GM12865 (cell line): ENCODE measurements around the gene CCDC3.
A peak's percentile ranks its signal among the peaks of the same experiment; 100 is the strongest.

Experiments used
- DNase-seq: peaks from one replicate; pipeline ENCODE4 v3.0.0; 2010; ENCODE audit warnings: low read depth
- H3K4me3 ChIP-seq: 2 replicates; pipeline ENCODE4 v1.5.1; 2011; ENCODE audit warnings: mild to moderate bottlenecking, low read depth, low read length, control low read depth
- TF ChIP-seq, protein P1 (sequence below): IDR thresholded peaks from 2 replicates; pipeline ENCODE4 v1.5.1; 2011; ENCODE audit warnings: low read length, control low read depth, low read depth, inconsistent platforms; ENCODE audit not compliant: insufficient read depth; ENCODE audit errors: missing control alignments

Gene CCDC3

DNA sequence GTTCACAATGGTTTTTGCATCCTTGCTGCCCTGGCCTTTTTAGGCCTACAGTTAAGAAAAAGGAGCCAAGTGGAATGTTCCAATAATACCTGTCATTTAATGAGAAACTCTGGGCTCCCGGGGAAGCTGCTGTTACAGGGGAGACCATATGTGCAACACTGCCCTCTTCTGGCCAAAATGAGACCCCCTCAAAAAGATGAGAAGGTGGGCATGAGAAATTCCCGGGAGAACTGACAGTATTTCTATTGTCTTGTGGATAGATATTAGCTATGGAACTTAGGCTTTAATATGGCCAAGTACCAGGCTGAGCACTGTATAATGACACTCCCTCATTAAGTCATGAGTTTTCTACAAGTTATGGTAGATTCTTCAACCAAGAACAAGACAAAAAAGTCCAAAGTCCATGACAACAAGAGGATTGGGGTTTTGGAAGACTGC, 99.4 kb downstream of the CCDC3 start:
- DNase-seq = peak; percentile 66
- H3K4me3 ChIP-seq = no peak overlapping the region
- TF ChIP-seq, protein P1, sequence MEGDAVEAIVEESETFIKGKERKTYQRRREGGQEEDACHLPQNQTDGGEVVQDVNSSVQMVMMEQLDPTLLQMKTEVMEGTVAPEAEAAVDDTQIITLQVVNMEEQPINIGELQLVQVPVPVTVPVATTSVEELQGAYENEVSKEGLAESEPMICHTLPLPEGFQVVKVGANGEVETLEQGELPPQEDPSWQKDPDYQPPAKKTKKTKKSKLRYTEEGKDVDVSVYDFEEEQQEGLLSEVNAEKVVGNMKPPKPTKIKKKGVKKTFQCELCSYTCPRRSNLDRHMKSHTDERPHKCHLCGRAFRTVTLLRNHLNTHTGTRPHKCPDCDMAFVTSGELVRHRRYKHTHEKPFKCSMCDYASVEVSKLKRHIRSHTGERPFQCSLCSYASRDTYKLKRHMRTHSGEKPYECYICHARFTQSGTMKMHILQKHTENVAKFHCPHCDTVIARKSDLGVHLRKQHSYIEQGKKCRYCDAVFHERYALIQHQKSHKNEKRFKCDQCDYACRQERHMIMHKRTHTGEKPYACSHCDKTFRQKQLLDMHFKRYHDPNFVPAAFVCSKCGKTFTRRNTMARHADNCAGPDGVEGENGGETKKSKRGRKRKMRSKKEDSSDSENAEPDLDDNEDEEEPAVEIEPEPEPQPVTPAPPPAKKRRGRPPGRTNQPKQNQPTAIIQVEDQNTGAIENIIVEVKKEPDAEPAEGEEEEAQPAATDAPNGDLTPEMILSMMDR = peak; percentile 64

DNA sequence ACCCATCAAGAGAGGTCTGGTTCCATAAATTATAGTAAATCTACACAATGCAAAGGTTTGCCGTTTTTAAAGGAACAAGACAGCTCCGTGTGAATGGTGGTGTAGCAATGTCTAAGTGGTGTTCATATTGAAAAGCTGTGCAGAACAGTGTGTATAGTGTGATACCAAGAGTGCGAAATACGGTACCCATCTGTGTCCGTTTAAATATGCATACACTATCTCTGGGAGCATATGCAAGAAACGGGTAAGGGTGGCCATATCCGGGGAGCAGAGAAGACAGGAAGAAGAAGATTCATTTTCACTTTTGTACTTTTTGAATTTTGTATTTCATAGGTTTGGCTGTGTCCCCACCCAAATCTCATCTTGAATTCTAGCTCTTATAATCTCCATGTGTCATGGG, 102.0 kb downstream of the CCDC3 start:
- TF ChIP-seq, protein P1 = no peak
- H3K4me3 ChIP-seq = no peak overlapping the region
- DNase-seq = no peak

DNA sequence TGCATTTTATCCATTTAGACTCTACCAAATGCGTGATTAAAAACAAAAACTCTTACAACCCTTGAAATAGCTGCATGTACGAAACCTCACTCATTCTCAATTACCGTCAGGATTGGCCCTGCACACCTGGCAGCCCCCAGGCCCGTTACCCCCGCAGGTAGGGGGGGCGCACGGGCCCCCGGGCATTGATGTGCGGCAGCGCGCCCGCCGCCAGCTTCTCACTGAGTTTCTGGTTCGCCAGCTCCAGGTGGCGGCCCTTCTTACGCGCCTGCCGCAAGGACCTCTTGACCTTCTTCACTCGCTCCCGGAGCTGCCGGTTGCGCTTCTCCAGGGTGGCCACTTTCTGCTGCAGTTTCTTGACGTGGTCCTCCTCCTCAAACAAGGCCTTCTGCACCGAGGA, 103.2 kb downstream of the CCDC3 start:
- no peak for DNase-seq
- no peak overlapping the region for H3K4me3 ChIP-seq
- TF ChIP-seq, protein P1 = no peak

DNA sequence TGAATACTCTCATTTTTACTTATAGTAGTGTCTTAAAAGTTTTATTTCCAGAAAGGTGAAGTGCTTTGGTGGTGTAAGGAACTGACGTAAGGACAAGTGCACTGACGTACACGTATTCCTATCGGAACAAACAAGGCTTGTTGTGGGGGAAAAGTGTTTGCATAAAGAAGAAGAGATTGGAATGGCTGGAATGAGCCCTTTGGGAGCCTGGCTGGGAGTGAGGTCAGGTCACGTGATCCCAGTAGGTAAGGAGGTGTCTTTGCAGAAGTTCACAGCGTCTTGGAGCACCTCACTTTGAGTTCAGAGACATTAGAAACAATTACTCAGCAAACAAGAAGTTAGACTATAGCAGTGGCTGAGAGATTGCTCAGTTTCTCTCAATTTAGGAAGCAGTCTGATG, 104.2 kb downstream of the CCDC3 start:
- H3K4me3 ChIP-seq = no peak overlapping the region
- TF ChIP-seq, protein P1 = no peak
- no peak for DNase-seq

DNA sequence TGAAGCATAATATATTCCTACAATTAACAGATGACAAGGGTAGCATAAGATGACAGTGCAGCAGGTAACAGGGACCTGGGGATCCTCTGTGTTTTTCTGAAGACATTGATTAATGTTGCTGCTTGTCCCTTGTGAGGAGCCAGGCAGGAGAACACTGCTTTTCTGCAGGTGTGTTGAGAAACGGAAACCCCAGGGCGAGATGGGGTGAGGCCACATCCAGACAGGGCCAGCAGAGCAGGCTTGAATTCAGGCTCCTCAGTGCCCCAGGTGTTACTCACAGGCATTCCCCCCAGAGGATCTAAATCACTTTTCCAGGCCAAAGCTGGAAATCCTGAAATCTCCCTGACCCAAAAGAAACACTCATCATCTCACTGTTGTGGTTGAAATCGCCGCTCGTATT, 105.3 kb downstream of the CCDC3 start:
- TF ChIP-seq, protein P1 = no peak
- DNase-seq = no peak
- no peak overlapping the region for H3K4me3 ChIP-seq

DNA sequence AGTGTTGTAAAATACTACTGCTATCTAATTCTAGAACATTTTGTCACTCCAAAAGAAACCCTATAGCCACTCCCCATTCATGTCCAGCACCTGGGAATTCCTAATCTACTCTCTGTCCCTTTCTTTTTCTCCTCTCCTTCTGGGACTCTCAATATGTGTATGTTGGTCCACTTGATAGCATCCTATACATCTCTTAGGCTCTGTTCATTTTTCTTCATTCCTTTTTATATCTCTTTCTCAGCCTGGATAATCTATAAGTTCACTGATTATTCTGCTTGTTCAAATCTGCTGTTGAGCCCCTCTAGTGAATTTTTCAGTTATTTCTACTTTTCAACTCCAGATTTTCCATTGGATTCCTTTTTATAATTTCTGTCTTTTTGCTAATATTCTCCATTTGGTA, 108.6 kb downstream of the CCDC3 start:
- DNase-seq = no peak
- no peak overlapping the region for H3K4me3 ChIP-seq
- TF ChIP-seq, protein P1 = no peak

DNA sequence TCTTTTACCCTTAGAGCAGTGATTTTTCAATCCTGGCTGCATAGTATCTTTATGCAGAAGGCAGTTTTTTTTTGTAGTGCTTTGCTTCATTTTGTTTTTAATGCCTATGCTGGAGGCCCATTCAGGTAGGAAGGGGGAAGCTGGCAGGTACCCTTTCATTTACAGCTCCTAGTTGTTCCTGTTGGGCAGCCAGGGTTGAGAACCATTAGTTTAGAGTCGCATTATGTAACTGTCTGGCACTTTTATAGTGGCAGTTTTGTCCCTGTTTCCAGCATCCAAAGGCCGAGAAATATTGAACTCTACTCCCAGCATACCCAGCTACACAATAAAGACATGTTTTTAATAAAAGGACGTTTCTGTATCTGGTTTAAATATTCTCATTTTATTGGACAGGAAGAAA, 110.6 kb downstream of the CCDC3 start:
- TF ChIP-seq, protein P1 = no peak
- DNase-seq = no peak
- H3K4me3 ChIP-seq = no peak overlapping the region
